ENCODE measurements around the gene ZXDC. TPM values are rescaled to one million over a fixed set of nuclear protein-coding genes. Genes with fewer than 3 reads are reported as not detected.

ZXDC gene
- polyA plus RNA-seq, 1 donor (not counting 4 experiments of a cell fraction or from before 2014, with no cell fraction given) = 10.7 TPM

GRCh38 chr3:126522363-126522788, 46.7 kb upstream of the ZXDC start:
- dilution Hi-C loops (cut with MboI; ENCODE audit: extremely low pct_ligation_motif_present, low sequenced_read_pairs) = no loop called here
- no peaks in the 10 kb centered on the region for H3K9me3 ChIP-seq (ENCODE audit: control insufficient read depth, low read depth, low read length)
- H3K4me2 ChIP-seq (ENCODE audit: control insufficient read depth, extremely low read depth, insufficient read depth, low read depth, low read length) = no peak overlapping the region
- FAIRE-seq = peak; percentile 88
- H3K79me2 ChIP-seq (ENCODE audit: control insufficient read depth, insufficient read depth, low read length) = no peaks in the 10 kb centered on the region
- H3K9me1 ChIP-seq (ENCODE audit: control insufficient read depth, extremely low read depth, insufficient read depth, low read length) = no peaks in the 10 kb centered on the region
- no peak overlapping the region for H3K27ac ChIP-seq (ENCODE audit: control insufficient read depth, insufficient read depth, low read length)
- no peak overlapping the region for H3K9ac ChIP-seq (ENCODE audit: control insufficient read depth, extremely low read depth, insufficient read depth, low read length)
- H3K36me3 ChIP-seq (ENCODE audit: control insufficient read depth in 2 of 2, extremely low read depth in 1 of 2, insufficient read depth in 2 of 2, low read length in 2 of 2) = no peaks in the 10 kb centered on the region
- no peaks in the 10 kb centered on the region for H3K4me1 ChIP-seq (ENCODE audit: control insufficient read depth, extremely low read depth, insufficient read depth, low read length)
- DNase-seq (ENCODE audit: low read depth, low spot score) = no peak
- H3K4me3 ChIP-seq (ENCODE audit: control insufficient read depth in 2 of 3, extremely low read depth in 1 of 3, insufficient read depth in 2 of 3, low read depth in 1 of 3, low read length in 3 of 3) = no peak overlapping the region
- H3K27me3 ChIP-seq (ENCODE audit: control insufficient read depth, extremely low read depth, insufficient read depth, low read length) = peaks cover 37% of the 10 kb centered on the region
- H2AFZ ChIP-seq (ENCODE audit: control insufficient read depth, low read length) = no peak overlapping the region
- TF ChIP-seq EZH2 (IDR thresholded peaks at IDR 0.05; ENCODE audit: low read length) (no peak), CTCF (optimal IDR thresholded peaks at IDR 0.05 in 1 of 3, IDR thresholded peaks at IDR 0.05 in 1 of 3, conservative IDR thresholded peaks at IDR 0.05 in 1 of 3; ENCODE audit: extremely low read depth in 1 of 3, insufficient read depth in 2 of 3, low read length in 3 of 3) (peak; percentile 82 to 89 (median 85))
- H4K20me1 ChIP-seq (ENCODE audit: control insufficient read depth, extremely low read depth, insufficient read depth, low read length) = no peaks in the 10 kb centered on the region

- no peaks in the 10 kb centered on the region for H3K79me2 ChIP-seq (ENCODE audit: control insufficient read depth, insufficient read depth, low read length)
- no peak for DNase-seq (ENCODE audit: low read depth, low spot score)
- no peak for FAIRE-seq
- H4K20me1 ChIP-seq (ENCODE audit: control insufficient read depth, extremely low read depth, insufficient read depth, low read length) = no peaks in the 10 kb centered on the region
- H2AFZ ChIP-seq (ENCODE audit: control insufficient read depth, low read length) = no peak overlapping the region
- H3K36me3 ChIP-seq (ENCODE audit: control insufficient read depth in 2 of 2, extremely low read depth in 1 of 2, insufficient read depth in 2 of 2, low read length in 2 of 2) = no peaks in the 10 kb centered on the region
- no peaks in the 10 kb centered on the region for H3K9me1 ChIP-seq (ENCODE audit: control insufficient read depth, extremely low read depth, insufficient read depth, low read length)
- H3K4me3 ChIP-seq (ENCODE audit: control insufficient read depth in 2 of 3, extremely low read depth in 1 of 3, insufficient read depth in 2 of 3, low read depth in 1 of 3, low read length in 3 of 3) = no peak overlapping the region
- no peak overlapping the region for H3K27ac ChIP-seq (ENCODE audit: control insufficient read depth, insufficient read depth, low read length)
- TF ChIP-seq CTCF (optimal IDR thresholded peaks at IDR 0.05 in 1 of 3, IDR thresholded peaks at IDR 0.05 in 1 of 3, conservative IDR thresholded peaks at IDR 0.05 in 1 of 3; ENCODE audit: extremely low read depth in 1 of 3, insufficient read depth in 2 of 3, low read length in 3 of 3) = no peak
- TF ChIP-seq EZH2 (IDR thresholded peaks at IDR 0.05; ENCODE audit: low read length) = no peak
- no peaks in the 10 kb centered on the region for H3K4me1 ChIP-seq (ENCODE audit: control insufficient read depth, extremely low read depth, insufficient read depth, low read length)
- H3K4me2 ChIP-seq (ENCODE audit: control insufficient read depth, extremely low read depth, insufficient read depth, low read depth, low read length) = no peak overlapping the region
- no peak overlapping the region for H3K9ac ChIP-seq (ENCODE audit: control insufficient read depth, extremely low read depth, insufficient read depth, low read length)
- peaks cover 33% of the 10 kb centered on the region for H3K27me3 ChIP-seq (ENCODE audit: control insufficient read depth, extremely low read depth, insufficient read depth, low read length)
- no peaks in the 10 kb centered on the region for H3K9me3 ChIP-seq (ENCODE audit: control insufficient read depth, low read depth, low read length)
- dilution Hi-C loops (cut with MboI; ENCODE audit: extremely low pct_ligation_motif_present, low sequenced_read_pairs) = no loop called here
Observed at GRCh38 chr3:126521122-126521891, 45.6 kb upstream of the ZXDC start.

Measured in keratinocyte (primary cell).